Neuronal stem cell (in vitro differentiated cells): Measurements from ENCODE around the gene MESD.
"Not testable (repeated sequence)": the region's sequence is repeated elsewhere in the genome, so short reads cannot be mapped to it uniquely, and the experiment has no call there.

Experiments used
- DNase-seq: peaks from one replicate; pipeline ENCODE4 v3.0.0-alpha.2; 2013; ENCODE audit warnings: low spot score
- H2AFZ ChIP-seq: one replicate; pipeline ENCODE4 v1.6.1; 2013; ENCODE audit warnings: mild to moderate bottlenecking, low read length, inconsistent platforms
- H2AK5ac ChIP-seq: 2 replicates; pipeline ENCODE4 v1.6.1; 2013; ENCODE audit warnings: low read depth, mild to moderate bottlenecking, inconsistent platforms, low read length, moderate library complexity, mixed read lengths
- H2BK120ac ChIP-seq: 2 replicates; pipeline ENCODE4 v1.6.1; 2013; ENCODE audit warnings: low read depth, mild to moderate bottlenecking, inconsistent platforms, low read length, moderate library complexity, mixed read lengths
- H2BK12ac ChIP-seq: one replicate; pipeline ENCODE4 v1.6.1; 2013; ENCODE audit warnings: low read length, inconsistent platforms
- H2BK15ac ChIP-seq: 2 replicates; pipeline ENCODE4 v1.6.1; 2013; ENCODE audit warnings: mild to moderate bottlenecking, low read length, inconsistent platforms, mixed read lengths
- H2BK5ac ChIP-seq: one replicate; pipeline ENCODE4 v1.6.1; 2013; ENCODE audit warnings: inconsistent platforms, mild to moderate bottlenecking, low read length, moderate library complexity
- H3K14ac ChIP-seq: one replicate; pipeline ENCODE4 v1.6.1; 2013; ENCODE audit warnings: low read length, inconsistent platforms
- H3K18ac ChIP-seq: 2 replicates; pipeline ENCODE4 v1.6.1; 2013; ENCODE audit warnings: low read length, inconsistent platforms
- H3K23ac ChIP-seq: 2 replicates; pipeline ENCODE4 v1.6.1; 2013; ENCODE audit warnings: low read depth, mild to moderate bottlenecking, mixed read lengths, low read length, inconsistent platforms; ENCODE audit not compliant: poor library complexity
- H3K27ac ChIP-seq: replicated peaks from 3 replicates; pipeline ENCODE4 v1.5.1; 2013; ENCODE audit warnings: low read length, inconsistent platforms
- H3K27me3 ChIP-seq, 3 experiments: 2 replicates each; pipeline ENCODE4 v1.6.1; 2013; ENCODE audit warnings: low read length in 3 of 3, mild to moderate bottlenecking in 2 of 3, inconsistent platforms in 1 of 3, low read depth in 1 of 3, mixed read lengths in 1 of 3, moderate library complexity in 1 of 3; ENCODE audit not compliant: control insufficient read depth in 3 of 3, insufficient read depth in 3 of 3
- H3K36me3 ChIP-seq, 2 donors: replicated peaks in 1 of 2; 2 replicates each; pipeline ENCODE4 v1.6.1; 2013; ENCODE audit warnings: low read length in 2 of 2; ENCODE audit not compliant: control insufficient read depth in 2 of 2, insufficient read depth in 2 of 2
- H3K4ac ChIP-seq: 2 replicates; pipeline ENCODE4 v1.6.1; 2013; ENCODE audit warnings: inconsistent platforms, mild to moderate bottlenecking, low read length, moderate library complexity
- H3K4me1 ChIP-seq, 2 donors: 1 replicate in 1 of 2; 2 replicates in 1 of 2; pipeline ENCODE4 v1.6.1; 2013; ENCODE audit warnings: low read length in 2 of 2, low read depth in 1 of 2; ENCODE audit not compliant: control insufficient read depth in 2 of 2, insufficient read depth in 1 of 2
- H3K4me2 ChIP-seq: one replicate; pipeline ENCODE4 v1.6.1; 2013; ENCODE audit warnings: mild to moderate bottlenecking, low read length, inconsistent platforms; ENCODE audit not compliant: insufficient read depth, poor library complexity, severe bottlenecking
- H3K4me3 ChIP-seq, 2 donors: 2 replicates each; pipeline ENCODE4 v1.5.1; 2013; ENCODE audit warnings: low read length in 2 of 2, mild to moderate bottlenecking in 2 of 2, inconsistent platforms in 1 of 2, moderate library complexity in 1 of 2
- H3K79me1 ChIP-seq: one replicate; pipeline ENCODE4 v1.6.1; 2013; ENCODE audit warnings: low read depth, mild to moderate bottlenecking, inconsistent platforms, low read length, moderate library complexity
- H3K9ac ChIP-seq: one replicate; pipeline ENCODE4 v1.6.1; 2013; ENCODE audit warnings: mild to moderate bottlenecking, low read depth, low read length, inconsistent platforms; ENCODE audit not compliant: poor library complexity
- H3K9me3 ChIP-seq, 2 donors: replicated peaks in 1 of 2; 2 replicates each; pipeline versions ENCODE3 to v1.6.1; 2013; ENCODE audit warnings: low read length in 2 of 2, mild to moderate bottlenecking in 2 of 2, inconsistent platforms in 1 of 2, low read depth in 1 of 2, mixed read lengths in 1 of 2, moderate library complexity in 1 of 2; ENCODE audit not compliant: control insufficient read depth in 2 of 2, insufficient read depth in 1 of 2
- H4K8ac ChIP-seq: one replicate; pipeline ENCODE4 v1.6.1; 2013; ENCODE audit warnings: low read depth, mild to moderate bottlenecking, inconsistent platforms, low read length, moderate library complexity
- H4K91ac ChIP-seq: one replicate; pipeline ENCODE4 v1.6.1; 2013; ENCODE audit warnings: low read length, low read depth, mild to moderate bottlenecking, inconsistent platforms; ENCODE audit not compliant: poor library complexity
- WGBS, 2 donors: extraction: QIAGEN DNeasy Blood & Tissue Kit; methylation state at CpG; one replicate each; pipeline ENCODE4 v1.1.7; 2013; ENCODE audit warnings: missing lambda C conversion rate in 2 of 2, mixed read lengths in 1 of 2; ENCODE audit not compliant: insufficient read length in 2 of 2, insufficient replicate concordance in 1 of 2; ENCODE audit errors: extremely low coverage in 2 of 2; 5-methylcytosine and 5-hydroxymethylcytosine counted together

The MESD gene

GRCh38 chr15:80957976-80958375, 31.6 kb downstream of the MESD start:
- Histone ChIP-seq H2BK15ac (no peak overlapping the region), H3K4ac (no peak overlapping the region), H3K36me3 (peaks cover 0 to 9% of the 10 kb centered on the region in 2 donors), H2BK120ac (no peak overlapping the region), H2BK5ac (no peak overlapping the region), H3K4me3 (no peak overlapping the region), H2AFZ (no peak overlapping the region), H2AK5ac (no peak overlapping the region), H3K18ac (no peak overlapping the region), H3K9ac (no peak overlapping the region), H3K23ac (no peak overlapping the region), H3K9me3 (peaks cover 0 to 3% of the 10 kb centered on the region in 2 donors), H2BK12ac (no peak overlapping the region), H3K14ac (no peak overlapping the region), H3K4me1 (peaks cover 9 to 11% of the 10 kb centered on the region in 2 donors), H3K27me3 (no peaks in the 10 kb centered on the region), H3K27ac (no peak overlapping the region), H4K8ac (no peak overlapping the region), H3K4me2 (no peak overlapping the region), H4K91ac (no peak overlapping the region), H3K79me1 (peaks cover 4% of the 10 kb centered on the region)
- WGBS, 2 donors = no CpG with 5 or more reads among the region's 2 CpGs
- no peak for DNase-seq

GRCh38 chr15:80957556-80957955, 32.1 kb downstream of the MESD start:
- no peak overlapping the region for H2BK15ac ChIP-seq
- no peak overlapping the region for H2BK12ac ChIP-seq
- no peak overlapping the region for H3K27ac ChIP-seq
- DNase-seq = no peak
- H4K91ac ChIP-seq = no peak overlapping the region
- WGBS, 2 donors = no CpG with 5 or more reads among the region's 2 CpGs
- no peak overlapping the region for H3K18ac ChIP-seq
- no peak overlapping the region for H2BK120ac ChIP-seq
- peaks cover 4% of the 10 kb centered on the region for H3K79me1 ChIP-seq
- H3K23ac ChIP-seq = no peak overlapping the region
- H3K4me3 ChIP-seq = no peak overlapping the region
- H2BK5ac ChIP-seq = no peak overlapping the region
- H3K9ac ChIP-seq = no peak overlapping the region
- H2AK5ac ChIP-seq = no peak overlapping the region
- H3K4me2 ChIP-seq = no peak overlapping the region
- no peak overlapping the region for H3K14ac ChIP-seq
- no peak overlapping the region for H3K4ac ChIP-seq
- peaks cover 0 to 3% of the 10 kb centered on the region in 2 donors for H3K9me3 ChIP-seq
- H3K4me1 ChIP-seq = peaks cover 9 to 11% of the 10 kb centered on the region in 2 donors
- H2AFZ ChIP-seq = no peak overlapping the region
- peaks cover 0 to 9% of the 10 kb centered on the region in 2 donors for H3K36me3 ChIP-seq
- H4K8ac ChIP-seq = no peak overlapping the region
- no peaks in the 10 kb centered on the region for H3K27me3 ChIP-seq

- not testable (repeated sequence) for H3K23ac ChIP-seq, H3K4me3 ChIP-seq, H4K91ac ChIP-seq, H3K14ac ChIP-seq, H2BK120ac ChIP-seq, H3K4me2 ChIP-seq, H2AK5ac ChIP-seq, H2BK5ac ChIP-seq, H3K27ac ChIP-seq, H3K79me1 ChIP-seq, H2AFZ ChIP-seq, H2BK15ac ChIP-seq, H3K4ac ChIP-seq, H2BK12ac ChIP-seq, DNase-seq, H3K9ac ChIP-seq, H3K18ac ChIP-seq, H4K8ac ChIP-seq, H3K27me3 ChIP-seq, H3K9me3 ChIP-seq
- H3K4me1 ChIP-seq = peaks cover 9 to 11% of the 10 kb centered on the region in 2 donors
- H3K36me3 ChIP-seq = peaks cover 2 to 22% of the 10 kb centered on the region in 2 donors
- no CpG with 5 or more reads among the region's 19 CpGs for WGBS, 2 donors
Observed at GRCh38 chr15:80955571-80956452, 33.8 kb downstream of the MESD start.

- Histone ChIP-seq H3K79me1 (no peaks in the 10 kb centered on the region), H2BK120ac (no peak overlapping the region), H3K4ac (no peak overlapping the region), H4K91ac (no peak overlapping the region), H3K4me3 (no peak overlapping the region), H3K9me3 (no peaks in the 10 kb centered on the region), H3K27me3 (no peaks in the 10 kb centered on the region), H2AFZ (no peak overlapping the region), H3K14ac (no peak overlapping the region), H3K27ac (no peak overlapping the region), H3K23ac (no peak overlapping the region), H2BK5ac (no peak overlapping the region), H2AK5ac (no peak overlapping the region), H3K9ac (no peak overlapping the region), H4K8ac (no peak overlapping the region), H3K4me2 (no peak overlapping the region), H3K18ac (no peak overlapping the region), H2BK12ac (no peak overlapping the region), H3K36me3 (peaks cover 2 to 31% of the 10 kb centered on the region in 2 donors), H3K4me1 (peaks cover 9 to 11% of the 10 kb centered on the region in 2 donors), H2BK15ac (no peak overlapping the region)
- no peak for DNase-seq
- WGBS, 2 donors = no CpG with 5 or more reads among the region's 9 CpGs
Observed at GRCh38 chr15:80953953-80954778, 35.5 kb downstream of the MESD start.
